GM18909 (cell line): ENCODE data around the gene KRTAP3-2.

Experiments used
- ATAC-seq: cut with Tn5 transposase; IDR thresholded peaks from one replicate; pipeline ENCODE4 v1.9.1; 2021; ENCODE audit warnings: mild to moderate bottlenecking; ENCODE audit not compliant: unreplicated experiment, poor library complexity

Gene KRTAP3-2

DNA sequence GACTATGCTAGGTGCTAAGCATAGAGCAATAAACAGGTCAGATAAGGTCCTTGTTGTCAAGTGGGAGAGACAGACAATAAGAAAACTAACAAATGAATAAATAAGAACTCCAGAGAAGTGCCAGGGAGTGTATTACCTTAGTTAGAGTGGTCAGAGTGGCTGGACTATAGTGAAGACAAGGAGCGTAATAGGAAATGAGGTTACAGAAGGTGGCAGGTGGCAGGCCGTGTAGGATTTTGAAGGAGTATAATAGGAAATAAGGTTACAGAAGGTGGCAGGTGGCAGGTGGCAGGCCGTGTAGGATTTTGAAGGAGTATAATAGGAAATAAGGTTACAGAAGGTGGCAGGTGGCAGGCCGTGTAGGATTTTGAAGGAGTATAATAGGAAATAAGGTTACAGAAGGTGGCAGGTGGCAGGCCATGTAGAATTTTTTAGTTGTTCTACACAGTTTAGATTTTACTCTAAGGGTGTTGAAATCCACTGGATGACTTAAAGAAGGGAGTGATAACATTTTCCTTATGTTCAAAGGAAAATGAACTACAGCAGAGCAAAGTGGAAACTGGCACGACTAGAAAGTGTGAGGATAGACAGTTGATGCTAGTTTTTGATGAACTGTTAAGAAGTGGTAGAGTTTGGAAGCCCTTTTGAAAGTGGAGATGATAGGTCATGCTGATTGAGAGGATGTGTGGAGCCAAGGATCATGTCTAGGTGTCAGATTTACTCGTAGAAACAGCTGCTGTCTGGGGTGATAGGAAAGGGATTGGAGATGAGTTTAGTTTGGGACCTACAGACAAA, 12.8 kb upstream of the KRTAP3-2 start:
- ATAC-seq, result no peak

DNA sequence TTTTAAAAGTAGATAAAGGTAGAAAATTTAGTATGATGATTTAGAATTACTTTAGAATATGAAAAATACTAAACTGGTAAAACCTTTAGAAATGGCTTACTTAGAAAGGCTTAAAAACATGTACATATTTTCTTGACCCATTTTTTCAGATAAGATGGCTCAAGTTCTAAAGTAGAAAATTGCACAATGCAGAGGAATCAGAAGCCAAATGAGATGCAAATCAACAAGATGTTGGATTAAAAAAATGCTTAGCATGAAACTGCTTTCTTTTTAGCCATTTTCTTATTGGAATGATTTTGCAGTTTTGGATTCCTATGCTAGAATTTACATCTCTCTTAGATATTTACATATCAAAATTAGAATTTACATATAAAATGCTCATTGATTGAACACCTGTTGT, 10.7 kb upstream of the KRTAP3-2 start:
- ATAC-seq, result no peak

DNA sequence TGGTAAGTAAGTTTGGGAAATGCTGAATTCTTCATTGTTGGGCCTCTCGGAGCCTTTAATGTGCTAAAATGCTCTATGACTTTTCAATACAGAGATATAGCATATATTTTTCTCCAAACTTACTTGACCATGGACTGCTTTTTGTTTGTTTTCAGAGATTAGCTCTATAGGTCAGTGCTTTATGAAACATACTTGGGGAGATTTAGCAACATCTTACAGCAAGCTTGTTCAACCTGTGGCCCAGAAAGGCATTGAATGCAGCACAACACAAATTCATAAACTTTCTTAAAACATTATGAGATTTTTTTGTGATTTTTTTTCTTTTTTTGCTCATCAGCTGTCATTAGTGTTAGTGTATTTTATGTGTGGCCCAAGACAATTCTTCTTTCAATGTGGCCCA, 10.2 kb upstream of the KRTAP3-2 start:
- ATAC-seq, result no peak

DNA sequence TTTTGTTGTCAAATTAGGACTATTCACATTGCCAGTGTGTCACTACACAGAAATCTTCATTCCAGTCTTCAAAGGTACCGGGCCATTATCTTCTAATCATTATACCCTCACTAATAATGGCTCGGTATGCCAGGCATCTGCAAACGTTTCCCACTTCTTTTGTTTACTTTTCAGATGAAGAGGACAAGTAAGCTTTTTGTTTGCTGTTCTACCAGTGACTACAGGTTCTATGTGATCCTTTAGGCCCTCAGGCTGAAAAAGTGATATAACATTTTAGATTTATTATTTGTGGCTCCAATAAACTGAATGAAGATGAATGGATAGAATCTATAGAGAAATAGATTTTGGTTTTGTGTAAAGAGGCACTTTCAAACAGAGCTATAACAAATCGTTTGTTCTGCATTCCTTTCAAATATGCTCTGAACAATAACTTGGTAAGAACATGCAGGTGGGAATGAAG, 9.6 kb upstream of the KRTAP3-2 start:
- no peak for ATAC-seq

DNA sequence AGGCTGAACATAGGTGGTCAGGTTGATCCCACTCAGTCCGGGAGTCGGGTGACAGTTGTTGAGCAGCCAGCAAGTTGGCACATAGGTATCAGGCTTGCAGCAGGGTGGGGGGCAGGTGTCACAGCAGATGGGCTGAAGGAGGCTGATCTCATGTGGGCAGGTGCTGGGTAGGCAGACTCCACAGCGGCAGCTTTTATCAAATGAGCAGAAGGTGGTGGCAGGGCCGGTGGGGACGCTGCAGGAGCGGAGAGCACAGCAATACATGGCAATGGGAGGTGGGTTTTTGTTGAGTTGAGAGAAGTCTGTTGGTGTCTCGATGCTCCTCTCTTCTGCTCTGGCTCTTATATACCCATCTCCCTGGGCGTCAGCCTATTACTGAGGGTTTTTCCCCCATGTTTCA, 9.1 kb upstream of the KRTAP3-2 start, which contains the start of gene KRTAP3-1:
KRTAP3-1 (minus strand) TSS at position 318 of the 400 bp plus-strand sequence; CDS start at position 264, 54 bp downstream.
- ATAC-seq, result no peak

DNA sequence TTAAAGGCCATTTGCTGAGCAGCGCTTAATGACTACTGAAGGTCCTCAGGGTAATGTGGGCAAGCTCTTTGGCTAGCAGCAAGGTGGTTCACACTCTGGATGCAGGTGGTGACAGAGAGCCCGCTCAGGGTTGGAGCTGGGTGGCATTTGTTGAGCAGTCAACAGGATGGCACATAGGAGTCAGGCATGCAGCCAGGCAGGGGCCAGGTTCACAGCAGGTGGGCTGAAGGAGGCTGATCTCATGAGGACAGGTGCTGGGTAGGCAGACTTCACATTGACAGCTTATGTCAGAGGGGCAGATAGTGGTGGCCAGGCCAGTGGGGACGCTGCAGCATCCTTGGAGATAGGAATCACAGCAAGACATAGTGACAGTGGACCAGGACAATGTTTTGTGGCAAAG, 4.7 kb upstream of the KRTAP3-2 start:
- no peak for ATAC-seq

DNA sequence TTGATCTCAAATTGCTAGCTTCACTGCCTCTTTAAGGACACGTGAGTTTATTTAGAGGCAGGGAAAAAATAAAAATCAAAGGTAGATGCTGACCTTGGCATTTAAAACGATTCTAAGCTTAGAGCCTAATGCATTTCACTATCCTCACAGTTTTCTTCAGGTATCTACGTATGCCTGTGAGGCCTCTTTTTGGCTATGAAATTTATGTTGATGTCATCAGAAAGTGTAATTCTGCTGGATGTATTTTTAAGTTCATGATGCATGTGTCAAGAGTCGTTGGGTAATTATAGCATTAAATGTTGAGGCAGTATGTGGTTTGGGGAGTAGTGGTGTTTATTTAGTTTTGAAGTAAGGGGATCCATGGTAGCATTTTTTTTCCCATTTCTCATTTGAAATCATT, 4.2 kb upstream of the KRTAP3-2 start:
- no peak for ATAC-seq

DNA sequence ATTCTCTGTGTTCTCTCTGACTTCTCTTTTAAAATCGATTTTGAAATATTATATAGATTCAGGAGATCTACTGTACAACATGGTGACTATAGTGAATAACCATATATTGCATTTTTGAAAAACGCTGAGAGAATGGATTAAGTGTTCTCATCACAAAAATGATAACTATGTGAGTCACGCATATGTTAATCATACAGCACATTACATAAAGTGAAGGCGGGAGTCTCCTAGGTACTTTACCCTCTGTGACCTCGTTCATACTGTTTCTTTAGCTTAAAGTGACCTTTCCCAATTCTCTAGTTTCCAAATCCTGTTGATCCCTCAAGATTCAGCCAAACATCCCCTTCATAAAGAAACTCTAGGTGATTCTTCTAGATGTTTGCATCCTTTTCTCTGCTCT, 3.1 kb upstream of the KRTAP3-2 start:
- no peak for ATAC-seq

DNA sequence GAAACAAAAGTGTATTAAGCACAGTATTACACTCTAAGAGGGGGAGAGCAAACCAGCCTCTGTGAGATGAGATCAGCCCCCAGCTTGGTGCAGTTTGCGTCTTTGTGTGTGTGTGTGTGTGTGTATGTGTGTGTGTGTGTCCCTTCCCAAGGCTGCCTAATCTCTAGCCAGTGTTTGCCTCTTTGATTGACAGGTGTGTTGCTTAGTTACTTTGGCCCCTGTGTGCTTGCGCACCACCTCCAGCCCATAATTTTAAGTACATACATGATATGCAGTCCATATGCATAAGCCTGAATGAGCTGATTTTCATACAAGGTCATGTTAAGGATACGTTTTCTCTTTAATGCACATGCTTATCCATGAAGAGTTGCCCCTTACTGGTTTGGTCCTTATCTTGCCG, 2.1 kb upstream of the KRTAP3-2 start:
- no peak for ATAC-seq

DNA sequence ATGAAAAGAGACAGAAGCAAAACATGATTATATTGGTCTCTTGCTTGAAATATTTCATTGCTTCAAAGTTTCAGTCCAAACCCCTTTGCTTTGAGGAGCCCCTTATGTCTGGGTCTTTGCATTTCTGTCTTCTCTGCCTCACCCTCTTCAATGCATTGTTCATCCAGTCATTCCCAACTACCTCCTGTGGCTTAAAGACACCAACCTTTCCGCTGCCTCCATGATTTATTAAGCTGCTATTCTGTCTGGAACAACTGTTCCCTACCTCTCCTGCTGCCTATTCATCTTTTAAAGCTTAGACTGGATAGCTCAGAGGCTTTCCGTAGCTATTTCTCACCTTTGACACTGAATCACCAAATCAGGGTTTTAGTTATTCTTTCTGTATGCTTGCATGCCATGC, 2.3 kb downstream of the KRTAP3-2 start:
- no peak for ATAC-seq

DNA sequence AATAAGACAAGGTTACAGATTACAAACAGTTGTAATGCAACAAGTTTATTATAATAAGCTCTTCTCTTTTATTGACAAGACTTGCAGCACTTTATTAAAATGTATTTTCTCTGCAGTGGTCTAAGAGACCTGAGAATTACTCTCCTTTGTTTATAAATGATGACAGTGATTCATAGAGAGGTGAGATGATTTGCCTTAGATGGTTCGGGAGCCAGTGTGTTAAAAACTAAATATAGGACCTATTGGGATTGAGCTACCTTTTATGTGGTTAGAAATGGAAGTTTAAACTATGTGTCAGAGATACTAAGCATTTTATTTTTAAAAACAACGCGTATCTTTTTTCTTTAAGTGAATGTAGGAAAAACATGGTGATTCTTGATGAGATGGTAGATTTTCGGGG, 2.9 kb downstream of the KRTAP3-2 start:
- no peak for ATAC-seq

DNA sequence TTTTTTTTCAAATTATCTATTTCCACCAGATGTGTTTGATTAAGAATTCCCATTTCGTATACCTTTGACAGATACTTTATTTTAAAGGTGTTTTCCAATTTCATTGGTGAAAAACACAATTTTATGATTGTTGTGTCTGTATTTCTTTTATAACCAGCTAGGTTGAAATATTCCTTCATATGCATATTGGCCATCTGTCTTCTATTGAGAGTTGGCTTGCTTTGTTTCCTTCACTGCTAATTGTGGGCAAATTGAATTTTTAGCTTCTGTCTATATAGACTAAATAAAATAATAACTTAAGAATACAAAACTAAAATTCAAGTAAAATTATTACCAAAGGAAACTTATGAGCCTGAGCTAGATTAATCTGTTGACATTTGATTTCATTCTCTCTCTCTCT, 4.6 kb downstream of the KRTAP3-2 start:
- no peak for ATAC-seq

DNA sequence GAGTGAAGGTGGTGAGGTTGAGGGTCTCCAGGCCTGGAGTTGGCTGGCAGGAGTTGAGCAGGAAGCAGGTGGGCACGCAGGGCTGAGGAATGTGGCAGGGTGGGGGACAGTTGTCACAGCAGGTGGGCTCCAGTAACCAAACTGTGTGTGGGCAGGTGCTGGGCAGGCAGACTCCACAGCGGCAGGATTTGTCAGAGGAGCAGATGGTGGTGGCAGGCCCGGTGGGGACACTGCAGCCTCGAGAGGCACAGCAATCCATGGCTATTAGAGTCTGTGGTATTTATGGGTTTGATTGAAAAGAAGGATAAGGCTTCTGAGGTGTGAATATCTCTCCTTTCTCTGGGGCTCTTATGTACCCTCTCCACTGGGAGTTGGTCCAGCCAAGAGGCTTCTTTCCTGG, 5.9 kb downstream of the KRTAP3-2 start, which contains the start of gene KRTAP3-3:
KRTAP3-3 (minus strand) TSS at position 326 of the 400 bp plus-strand sequence; CDS start at position 259, 67 bp downstream.
- no peak for ATAC-seq

DNA sequence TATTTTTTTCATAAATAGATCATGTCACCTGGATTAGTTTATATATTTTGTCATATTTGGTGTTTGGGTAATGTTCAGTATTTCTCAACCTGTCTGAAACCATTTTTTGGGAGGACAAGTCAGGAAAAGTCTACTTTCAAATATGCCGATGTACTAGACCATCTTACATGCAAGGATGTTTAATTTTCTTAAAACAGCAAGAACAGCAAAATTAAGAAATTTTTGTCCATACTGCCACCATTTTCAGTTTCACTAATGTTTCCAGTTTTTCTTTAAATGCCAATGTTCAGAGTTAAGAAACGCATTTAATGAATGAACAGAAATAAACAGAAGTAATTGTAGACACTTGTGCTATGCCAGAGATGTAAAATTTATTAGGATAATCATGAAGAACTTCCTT, 6.6 kb downstream of the KRTAP3-2 start:
- no peak for ATAC-seq

DNA sequence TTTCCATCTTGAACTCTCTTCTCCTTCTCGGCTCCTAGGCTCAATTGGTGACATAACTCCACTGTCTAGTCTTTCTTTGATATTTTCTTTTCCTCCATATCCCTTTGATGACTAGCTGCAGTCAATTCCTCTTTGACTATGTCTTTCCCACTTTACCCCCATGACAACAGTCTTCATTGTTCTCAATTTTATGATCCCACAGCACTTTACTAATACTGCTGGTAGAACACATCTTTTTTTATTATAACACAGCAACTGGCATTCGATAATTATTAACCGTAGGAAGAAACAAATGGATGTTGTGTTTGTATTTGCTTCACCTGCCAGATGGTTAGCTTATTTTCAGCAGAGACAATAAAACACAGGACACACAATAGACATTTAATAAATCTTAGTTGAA, 7.0 kb downstream of the KRTAP3-2 start:
- ATAC-seq, result no peak

DNA sequence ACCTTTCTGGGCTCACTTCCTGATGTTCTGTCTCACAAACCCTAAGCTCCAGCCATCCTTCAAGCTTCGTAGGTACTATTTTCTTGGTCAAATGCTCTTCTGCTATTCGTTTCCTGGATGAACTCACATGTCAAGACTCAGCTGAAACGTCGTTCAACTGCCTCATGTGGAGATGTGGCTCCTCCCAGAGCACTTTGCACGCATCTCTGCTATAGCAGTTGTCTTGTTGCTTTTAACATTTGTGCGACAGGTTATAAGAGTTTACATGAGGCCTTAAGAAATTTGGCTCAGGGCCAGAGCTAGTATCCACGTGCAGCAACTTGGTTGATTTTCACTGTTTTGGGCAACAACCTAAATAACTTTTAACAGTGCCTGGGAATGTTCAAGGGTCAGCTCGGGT, 12.8 kb downstream of the KRTAP3-2 start:
- ATAC-seq, result no peak

DNA sequence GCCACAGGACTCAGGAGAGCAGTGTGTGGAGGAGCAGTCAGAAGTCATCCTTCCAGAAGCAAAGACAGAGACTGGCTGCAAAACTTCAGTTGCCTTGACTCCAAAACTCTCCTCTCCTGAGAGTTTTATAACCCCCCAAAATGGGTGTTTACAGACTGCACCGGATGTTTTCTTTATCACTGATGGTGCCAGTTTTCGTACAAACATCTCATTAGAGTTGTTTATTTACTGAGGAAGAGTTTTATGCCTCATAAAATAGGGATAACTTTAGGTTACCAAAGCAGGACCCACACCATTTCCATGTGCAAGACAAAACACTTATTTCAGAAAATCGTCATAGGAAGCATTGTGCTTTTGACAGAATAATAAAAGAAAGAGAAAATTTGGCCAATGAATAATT, 15.5 kb downstream of the KRTAP3-2 start, which contains the start of gene KRT40:
KRT40 (minus strand) TSS at position 101 of the 400 bp plus-strand sequence; CDS start at position 48, 53 bp downstream.
- no peak for ATAC-seq

DNA sequence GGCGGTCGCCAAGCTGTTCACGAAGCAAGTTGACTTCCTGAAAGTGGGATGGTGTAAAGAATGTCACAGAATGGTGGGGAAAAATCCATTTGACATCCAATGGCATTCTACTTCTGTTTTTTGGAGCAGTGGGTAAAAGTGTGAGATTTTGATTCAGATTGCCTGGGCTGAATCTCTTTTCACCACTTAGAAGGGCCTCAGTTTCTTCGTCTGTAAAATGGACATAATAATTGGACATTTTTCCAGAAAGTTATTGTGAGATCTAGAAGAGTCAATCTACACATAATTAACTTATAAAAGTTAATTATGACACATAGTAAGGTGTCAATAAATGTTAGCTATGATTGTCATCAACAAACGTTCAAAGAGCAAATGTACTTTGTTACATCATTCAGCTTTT, 18.6 kb downstream of the KRTAP3-2 start:
- ATAC-seq, result no peak

DNA sequence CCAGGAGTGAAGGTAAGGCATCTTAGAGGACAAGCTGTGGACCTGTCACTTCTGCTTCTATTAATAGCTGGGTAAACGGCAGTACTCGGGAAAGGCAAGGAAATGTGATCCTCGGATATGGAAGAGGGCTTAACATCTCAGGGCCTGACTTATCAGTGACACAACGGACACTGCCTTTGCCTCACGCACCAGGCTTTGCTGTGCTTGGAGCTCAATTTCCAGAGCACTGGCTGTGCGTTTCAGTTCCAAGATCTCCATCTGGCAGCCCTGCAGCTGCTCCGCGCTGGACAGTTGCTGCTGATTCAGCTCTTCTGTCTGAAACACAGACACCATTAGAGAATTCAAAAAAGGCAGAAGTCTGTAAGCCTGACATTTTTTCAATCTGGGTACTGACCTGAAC, 19.1 kb downstream of the KRTAP3-2 start:
- ATAC-seq, result no peak

DNA sequence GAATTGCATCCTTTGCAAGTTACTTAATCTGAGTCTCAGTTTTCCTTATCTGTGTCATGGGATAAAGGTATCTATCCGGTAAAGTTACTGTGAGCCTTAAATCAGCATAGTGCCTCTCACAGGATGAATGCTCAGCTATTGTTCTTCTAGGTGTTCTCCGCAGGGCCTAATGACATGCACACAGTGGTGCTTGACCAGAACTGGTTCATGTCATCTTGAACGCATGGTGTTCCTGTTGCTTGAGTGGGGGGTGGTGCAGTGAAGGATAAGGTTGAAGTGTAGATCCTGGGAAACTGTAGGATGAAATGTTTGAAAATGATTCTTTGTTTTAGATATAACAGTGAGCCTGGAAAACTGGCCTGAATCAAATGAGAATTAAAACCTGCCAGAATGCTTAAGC, 19.6 kb downstream of the KRTAP3-2 start:
- no peak for ATAC-seq

DNA sequence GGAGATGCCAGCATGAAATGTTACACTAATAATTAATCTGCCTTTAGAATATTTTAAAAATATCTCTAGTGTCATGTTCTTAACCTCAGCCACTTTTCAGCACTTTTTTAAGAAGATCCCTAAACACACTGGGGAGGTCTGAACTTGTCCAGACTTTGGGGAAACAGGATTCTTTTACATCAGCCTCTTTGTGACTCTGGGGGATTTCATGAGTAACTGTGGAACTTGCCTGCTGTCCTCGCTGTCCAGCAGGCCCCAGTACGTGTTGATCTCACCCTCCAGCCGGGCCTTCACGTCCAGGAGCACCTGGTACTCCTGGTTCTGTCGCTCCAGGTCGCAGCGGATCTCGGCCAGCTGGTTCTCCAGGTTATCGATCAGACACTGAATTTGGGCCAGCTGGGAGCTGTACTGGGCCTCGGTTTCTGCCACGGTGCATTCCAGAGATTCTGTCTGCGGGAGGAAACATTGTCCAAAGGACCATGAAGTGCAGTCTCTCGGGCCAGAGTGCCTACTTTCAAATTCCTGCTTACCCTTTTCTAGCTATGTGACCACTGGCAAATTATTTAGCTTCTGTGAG, 21.0 kb downstream of the KRTAP3-2 start:
- ATAC-seq, result no peak

DNA sequence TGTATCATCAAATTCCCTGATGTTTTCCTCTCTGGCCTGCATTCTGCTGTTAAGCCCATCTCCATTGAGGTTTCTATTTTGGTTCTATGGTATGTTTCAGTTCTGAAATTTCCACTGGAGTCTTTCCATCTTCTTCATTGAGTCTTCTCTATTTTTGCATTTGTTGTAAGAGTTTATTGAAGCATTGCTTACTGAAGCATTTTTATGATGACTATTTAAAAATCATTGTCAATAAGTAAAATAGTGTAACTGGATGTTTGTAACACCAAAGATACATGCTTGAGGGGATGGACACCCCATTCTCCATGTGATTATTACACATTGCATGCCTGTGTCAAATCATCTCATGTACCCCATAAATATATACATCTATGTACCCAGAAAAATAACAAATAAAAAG, 24.2 kb downstream of the KRTAP3-2 start:
- ATAC-seq, result no peak
